Amniotic epithelial cell (primary cell): ENCODE data around the gene HTRA2.
"Not testable (repeated sequence)": the region's sequence is repeated elsewhere in the genome, so short reads cannot be mapped to it uniquely, and the experiment has no call there.

Experiments used
- DNase-seq: peaks from one replicate; pipeline ENCODE4 v3.0.0-alpha.2; 2010; ENCODE audit warnings: low read depth

HTRA2 gene

GRCh38 chr2:74561022-74561421 lies 31.3 kb downstream of the HTRA2 start:
- not testable (repeated sequence) for DNase-seq

- no peak for DNase-seq
These were observed 32.5 kb downstream of the HTRA2 start for GRCh38 chr2:74562126-74562775.

- DNase-seq = peak; percentile 28
These were observed 34.5 kb downstream of the HTRA2 start for GRCh38 chr2:74564222-74564621.

DNA sequence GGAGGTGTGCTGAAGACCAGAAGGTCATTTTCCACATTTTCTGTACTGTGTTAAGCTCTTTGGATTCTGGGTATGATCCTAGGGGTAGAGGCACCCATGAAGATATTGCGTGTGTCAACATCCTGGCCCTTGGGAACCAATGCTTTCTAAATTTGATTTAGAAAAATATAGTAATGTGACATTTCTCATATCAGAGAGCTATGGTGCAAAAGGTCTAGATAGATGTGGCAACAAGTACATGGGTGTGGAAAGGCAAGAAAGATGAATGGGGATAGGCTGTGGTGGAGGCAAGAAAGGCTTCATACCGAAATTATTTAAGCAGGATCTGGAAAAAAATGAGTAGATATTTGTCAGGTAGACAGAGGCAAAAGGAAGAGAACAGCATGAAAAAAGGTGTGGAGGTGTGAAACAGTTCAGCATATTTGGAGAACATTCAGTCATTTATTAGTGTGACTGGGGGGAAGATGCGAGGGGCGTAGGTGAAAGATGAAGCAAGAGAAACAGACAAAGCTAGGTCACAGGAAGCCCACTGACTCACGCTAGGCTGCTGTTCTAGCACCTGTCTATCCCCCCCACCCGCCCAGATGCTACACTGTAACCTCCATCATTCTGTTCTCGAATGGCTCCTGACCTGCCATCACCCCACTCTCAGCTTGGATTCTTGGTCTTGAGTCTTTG lies 36.5 kb downstream of the HTRA2 start:
- no peak for DNase-seq

DNA sequence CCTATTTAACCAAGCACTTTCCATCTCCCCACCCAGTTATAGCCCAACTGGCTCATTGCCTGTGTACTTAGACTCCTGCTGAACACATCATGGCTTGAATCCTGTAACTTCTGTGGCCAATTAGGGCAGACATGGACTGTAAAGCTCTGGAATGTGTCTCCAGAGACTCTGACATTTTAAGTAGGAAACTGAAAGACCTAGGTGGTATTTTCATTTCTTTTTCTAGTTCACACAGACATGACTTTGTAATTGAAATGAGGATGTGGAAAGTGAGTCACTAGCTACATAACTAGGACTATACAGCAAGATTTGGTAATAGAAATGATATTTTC lies 37.0 kb downstream of the HTRA2 start:
- DNase-seq = peak; percentile 56

DNA sequence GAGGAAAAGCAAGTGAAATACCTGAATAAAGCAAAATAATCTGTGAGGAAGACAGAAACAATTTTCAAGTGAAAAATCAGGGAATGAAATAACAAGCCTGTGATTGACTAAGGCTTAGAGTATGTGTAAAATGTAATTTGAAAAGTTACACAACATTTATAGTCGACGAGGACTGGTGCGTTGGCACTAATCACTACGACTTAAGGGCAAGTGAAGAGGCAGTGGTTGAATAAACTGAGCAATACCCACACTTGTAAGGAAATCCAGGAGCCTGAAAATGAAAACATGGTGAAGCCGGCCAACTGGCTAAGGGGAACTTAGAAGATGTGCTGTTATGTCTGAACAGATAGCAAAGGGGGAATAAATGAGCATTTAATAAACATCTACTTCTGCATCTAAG lies 38.1 kb downstream of the HTRA2 start:
- DNase-seq = peak; percentile 87

- DNase-seq = no peak
These were observed 40.0 kb downstream of the HTRA2 start for GRCh38 chr2:74569686-74570085.

- no peak for DNase-seq
These were observed 41.3 kb downstream of the HTRA2 start for GRCh38 chr2:74571058-74571457.

- no peak for DNase-seq
These were observed 42.6 kb downstream of the HTRA2 start for GRCh38 chr2:74572178-74572925.

- no peak for DNase-seq
These were observed 44.2 kb downstream of the HTRA2 start for GRCh38 chr2:74573747-74574562.

- DNase-seq = no peak
These were observed 45.6 kb downstream of the HTRA2 start for GRCh38 chr2:74575320-74575719.

GRCh38 chr2:74576211-74576862 lies 46.6 kb downstream of the HTRA2 start:
- DNase-seq = no peak

DNA sequence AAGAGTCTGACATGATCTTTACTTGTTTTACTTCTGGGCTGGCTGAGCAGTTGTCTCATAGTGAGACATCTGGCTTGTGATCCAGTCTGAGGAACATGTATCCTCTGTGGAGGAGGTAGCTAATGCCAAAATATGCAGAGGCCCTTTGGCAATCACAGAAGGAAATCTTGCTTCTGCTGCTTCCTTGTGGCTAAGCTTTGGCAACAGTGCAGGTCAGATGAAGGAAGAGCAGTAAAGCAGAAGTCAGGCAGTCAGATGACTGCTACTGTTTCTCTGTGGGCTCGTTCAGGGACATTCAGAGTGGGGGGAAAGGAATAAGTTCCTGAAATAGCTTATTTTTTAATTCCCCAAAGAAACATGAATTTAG lies 47.1 kb downstream of the HTRA2 start:
- peak; percentile 73 for DNase-seq

DNA sequence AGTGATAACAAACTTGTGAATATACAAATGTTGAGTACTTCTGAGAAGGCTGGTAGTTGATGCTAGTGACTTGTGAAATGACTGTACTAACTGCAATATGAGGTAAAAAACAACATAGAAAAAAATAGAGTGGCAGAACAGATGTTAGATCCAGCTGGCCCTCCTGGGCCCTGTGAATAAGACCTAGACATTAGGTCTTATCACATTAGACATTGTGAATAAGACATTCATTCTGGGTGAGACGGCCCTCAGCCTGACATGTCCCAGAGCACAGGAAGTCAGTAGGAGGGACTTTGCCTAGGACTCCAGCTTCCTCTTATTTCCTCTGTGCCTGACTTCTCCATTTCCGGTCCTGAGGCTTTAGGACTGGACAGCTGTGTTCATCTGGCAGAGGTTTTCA lies 47.7 kb downstream of the HTRA2 start:
- DNase-seq = peak; percentile 58

DNA sequence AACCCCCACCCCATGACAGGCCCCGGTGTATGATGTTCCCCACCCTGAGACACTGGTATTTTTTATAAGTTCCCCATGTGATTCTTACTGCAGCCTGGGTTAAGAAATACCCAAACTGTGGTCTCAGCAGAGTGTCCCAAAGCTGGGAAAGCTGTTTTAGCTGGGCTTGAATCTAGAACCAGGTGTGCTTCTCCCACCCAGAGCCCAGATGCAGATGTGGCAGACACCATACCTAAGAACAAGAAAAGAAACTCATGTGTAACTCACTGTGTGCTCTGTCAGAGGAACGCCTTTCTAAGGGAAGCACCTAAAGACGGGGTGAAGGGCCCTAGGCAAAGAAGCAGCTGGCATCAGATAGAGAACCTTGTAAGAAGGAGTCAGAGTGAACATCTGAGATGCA lies 48.7 kb downstream of the HTRA2 start:
- DNase-seq = no peak

DNA sequence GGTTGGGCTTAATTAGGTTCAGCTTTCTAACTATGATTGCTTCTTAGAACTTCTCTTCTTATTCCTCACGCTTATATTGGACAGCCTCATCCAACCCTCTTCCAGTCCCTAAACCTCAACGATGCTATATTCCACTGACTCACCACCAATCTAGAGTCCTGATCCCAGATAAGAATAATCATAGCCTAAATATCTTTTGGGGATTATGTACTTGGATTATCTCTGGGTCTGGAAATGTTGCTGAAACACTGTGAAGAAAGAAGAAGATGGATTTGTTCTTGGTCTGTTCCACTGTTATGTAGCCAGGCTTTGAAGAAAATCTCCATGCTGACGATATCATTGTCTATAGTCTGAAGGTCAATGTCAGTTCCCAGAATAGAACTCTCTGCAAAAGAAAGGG lies 51.7 kb downstream of the HTRA2 start:
- peak; percentile 81 for DNase-seq

DNA sequence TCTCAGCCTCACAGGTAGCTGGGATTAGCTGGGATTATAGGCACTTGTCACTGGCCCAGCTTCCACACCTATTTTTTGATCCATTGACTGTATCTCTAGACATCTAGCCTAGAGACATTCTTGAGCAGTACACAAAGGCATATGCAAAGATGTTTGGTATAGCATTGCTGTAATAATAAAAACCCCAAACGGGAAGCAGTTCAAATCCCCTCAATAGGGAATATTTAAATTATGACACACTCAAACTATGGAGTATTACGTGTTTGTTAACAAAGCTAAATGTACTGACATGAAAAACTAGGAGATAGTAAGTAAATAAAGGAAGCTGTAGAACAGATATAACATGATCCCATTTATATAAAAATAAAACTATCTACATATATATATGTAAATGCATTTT lies 52.5 kb downstream of the HTRA2 start:
- DNase-seq = no peak
